Liver (tissue), 9 donors: ENCODE results near the gene TRDN. TPM values are rescaled to one million over a fixed set of nuclear protein-coding genes. Genes with fewer than 3 reads are reported as not detected.

Experiments used
- DNase-seq: peaks from one replicate; pipeline ENCODE4 v3.0.0-alpha.2; 2017; ENCODE audit warnings: low spot score
- H3K27ac ChIP-seq, 2 donors: one replicate each; pipeline ENCODE4 v1.7.0; 2013; ENCODE audit warnings: inconsistent platforms in 2 of 2, low read length in 2 of 2, control low read depth in 1 of 2, low read depth in 1 of 2, mild to moderate bottlenecking in 1 of 2
- H3K27me3 ChIP-seq, 4 donors: one replicate each; pipeline versions ENCODE4 v1.6.1 to v1.7.0; 2013; ENCODE audit warnings: low read length in 3 of 4, inconsistent platforms in 1 of 4, mild to moderate bottlenecking in 1 of 4, moderate library complexity in 1 of 4; ENCODE audit not compliant: control insufficient read depth in 4 of 4, insufficient read depth in 4 of 4
- H3K36me3 ChIP-seq, 4 donors: one replicate each; pipeline versions ENCODE4 v1.6.1 to v1.7.0; 2013; ENCODE audit warnings: low read length in 3 of 4, mild to moderate bottlenecking in 3 of 4, low read depth in 1 of 4, moderate library complexity in 1 of 4; ENCODE audit not compliant: control insufficient read depth in 4 of 4, insufficient read depth in 3 of 4
- H3K4me1 ChIP-seq, 4 donors: one replicate each; pipeline versions ENCODE4 v1.6.1 to v1.7.0; 2013; ENCODE audit warnings: low read length in 3 of 4, mild to moderate bottlenecking in 3 of 4, moderate library complexity in 1 of 4; ENCODE audit not compliant: control insufficient read depth in 4 of 4, insufficient read depth in 4 of 4
- H3K4me3 ChIP-seq, 3 donors: one replicate each; pipeline versions ENCODE4 v1.6.1 to v1.7.0; 2013; ENCODE audit warnings: low read length in 3 of 3, control low read depth in 1 of 3, low read depth in 1 of 3, mild to moderate bottlenecking in 1 of 3
- H3K9ac ChIP-seq, 2 donors: one replicate each; pipeline ENCODE4 v1.7.0; 2013; ENCODE audit warnings: low read length in 2 of 2, mild to moderate bottlenecking in 2 of 2, moderate library complexity in 2 of 2, control low read depth in 1 of 2, low read depth in 1 of 2
- H3K9me3 ChIP-seq, 4 donors: one replicate each; pipeline versions ENCODE4 v1.6.1 to v1.7.0; 2013; ENCODE audit warnings: low read length in 3 of 4; ENCODE audit not compliant: control insufficient read depth in 4 of 4
- EGR1 ChIP-seq, 2 donors: IDR thresholded peaks; 2 replicates each; pipeline ENCODE4 v1.6.1; 2016 to 2018; ENCODE audit warnings: antibody characterized with exemption in 2 of 2, low read depth in 2 of 2
- FOXA1 ChIP-seq: IDR thresholded peaks from 2 replicates; pipeline ENCODE4 v1.6.1; 2016; ENCODE audit warnings: antibody characterized with exemption
- FOXA2 ChIP-seq: IDR thresholded peaks from 2 replicates; pipeline ENCODE4 v1.6.1; 2016; ENCODE audit warnings: antibody characterized with exemption
- GABPA ChIP-seq, 2 donors: IDR thresholded peaks in 1 of 2; conservative IDR thresholded peaks in 1 of 2; 2 replicates each; pipeline ENCODE4 v1.6.1; 2016; ENCODE audit warnings: antibody characterized with exemption in 2 of 2, mild to moderate bottlenecking in 1 of 2, moderate library complexity in 1 of 2
- HNF4A ChIP-seq, 2 donors: conservative IDR thresholded peaks; 2 replicates each; pipeline ENCODE4 v1.6.1; 2016; ENCODE audit warnings: antibody characterized with exemption in 2 of 2, mild to moderate bottlenecking in 2 of 2
- HNF4G ChIP-seq: IDR thresholded peaks from 2 replicates; pipeline ENCODE4 v1.6.1; 2016; ENCODE audit warnings: antibody characterized with exemption
- JUND ChIP-seq, 2 donors: IDR thresholded peaks; 2 replicates each; pipeline ENCODE4 v1.6.1; 2016; ENCODE audit warnings: antibody characterized with exemption in 2 of 2
- NR2F2 ChIP-seq: IDR thresholded peaks from 2 replicates; pipeline ENCODE4 v1.6.1; 2016; ENCODE audit warnings: antibody characterized with exemption
- RAD21 ChIP-seq, 2 donors: IDR thresholded peaks; 2 replicates each; pipeline ENCODE4 v1.6.1; 2016; ENCODE audit warnings: antibody characterized with exemption in 2 of 2, mild to moderate bottlenecking in 2 of 2
- RXRA ChIP-seq, 2 donors: IDR thresholded peaks; 2 replicates each; pipeline ENCODE4 v1.6.1; 2017 to 2018; ENCODE audit warnings: antibody characterized with exemption in 2 of 2, mild to moderate bottlenecking in 1 of 2
- SP1 ChIP-seq: IDR thresholded peaks from 2 replicates; pipeline ENCODE4 v1.6.1; 2018; ENCODE audit warnings: antibody characterized with exemption, mild to moderate bottlenecking
- TAF1 ChIP-seq: conservative IDR thresholded peaks from 2 replicates; pipeline ENCODE4 v1.6.1; 2016; ENCODE audit warnings: antibody characterized with exemption, mild to moderate bottlenecking
- YY1 ChIP-seq: IDR thresholded peaks from 2 replicates; pipeline ENCODE4 v1.6.1; 2016; ENCODE audit warnings: antibody characterized with exemption, mild to moderate bottlenecking
- WGBS: extraction: QIAGEN DNeasy Blood & Tissue Kit; methylation state at CpG from one replicate; pipeline ENCODE4 v1.1.7; 2013; 5-methylcytosine and 5-hydroxymethylcytosine counted together
- polyA plus RNA-seq, 2 donors: library from polyadenylated mRNA; stranded (reverse) in 1 of 2; unstranded in 1 of 2; fragments of 200-250 nt in 1 of 2; fragments of >200 nt in 1 of 2; fragmentation: Nextera tagmentation in 1 of 2; extraction: Ambion mirVana in 1 of 2; gene quantifications; one replicate each; pipeline versions ENCODE4 v1.2.1 to v1.2.3, GENCODE V29; 2013 to 2015
- total RNA-seq, 2 donors: library from RNA; depleted of rRNA; stranded (reverse); fragments of >200 nt; gene quantifications; one replicate each; pipeline ENCODE4 v1.2.3, GENCODE V29; 2014
- TF ChIP-seq, protein P1 (sequence below): IDR thresholded peaks from 2 replicates; pipeline ENCODE4 v1.6.1; 2016; ENCODE audit warnings: antibody characterized with exemption
- TF ChIP-seq, protein P2 (sequence below): IDR thresholded peaks from 2 replicates; pipeline ENCODE4 v1.6.1; 2016; ENCODE audit warnings: antibody characterized with exemption
- TF ChIP-seq, protein P3 (sequence below): IDR thresholded peaks from 2 replicates; pipeline ENCODE4 v1.6.1; 2016; ENCODE audit warnings: antibody characterized with exemption
- TF ChIP-seq, protein P4 (sequence below): IDR thresholded peaks from 2 replicates; pipeline ENCODE4 v1.6.1; 2016; ENCODE audit warnings: antibody characterized with exemption, mild to moderate bottlenecking
- donor health status: healthy.
- donor health status: healthy.
- donor health status: healthy.
- donor health status: healthy.
- donor health status: healthy.

TRDN gene, protein sequence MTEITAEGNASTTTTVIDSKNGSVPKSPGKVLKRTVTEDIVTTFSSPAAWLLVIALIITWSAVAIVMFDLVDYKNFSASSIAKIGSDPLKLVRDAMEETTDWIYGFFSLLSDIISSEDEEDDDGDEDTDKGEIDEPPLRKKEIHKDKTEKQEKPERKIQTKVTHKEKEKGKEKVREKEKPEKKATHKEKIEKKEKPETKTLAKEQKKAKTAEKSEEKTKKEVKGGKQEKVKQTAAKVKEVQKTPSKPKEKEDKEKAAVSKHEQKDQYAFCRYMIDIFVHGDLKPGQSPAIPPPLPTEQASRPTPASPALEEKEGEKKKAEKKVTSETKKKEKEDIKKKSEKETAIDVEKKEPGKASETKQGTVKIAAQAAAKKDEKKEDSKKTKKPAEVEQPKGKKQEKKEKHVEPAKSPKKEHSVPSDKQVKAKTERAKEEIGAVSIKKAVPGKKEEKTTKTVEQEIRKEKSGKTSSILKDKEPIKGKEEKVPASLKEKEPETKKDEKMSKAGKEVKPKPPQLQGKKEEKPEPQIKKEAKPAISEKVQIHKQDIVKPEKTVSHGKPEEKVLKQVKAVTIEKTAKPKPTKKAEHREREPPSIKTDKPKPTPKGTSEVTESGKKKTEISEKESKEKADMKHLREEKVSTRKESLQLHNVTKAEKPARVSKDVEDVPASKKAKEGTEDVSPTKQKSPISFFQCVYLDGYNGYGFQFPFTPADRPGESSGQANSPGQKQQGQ
- total RNA-seq (under 1 TPM; 0.08 to 0.79 TPM), polyA plus RNA-seq (not detected)

DNA sequence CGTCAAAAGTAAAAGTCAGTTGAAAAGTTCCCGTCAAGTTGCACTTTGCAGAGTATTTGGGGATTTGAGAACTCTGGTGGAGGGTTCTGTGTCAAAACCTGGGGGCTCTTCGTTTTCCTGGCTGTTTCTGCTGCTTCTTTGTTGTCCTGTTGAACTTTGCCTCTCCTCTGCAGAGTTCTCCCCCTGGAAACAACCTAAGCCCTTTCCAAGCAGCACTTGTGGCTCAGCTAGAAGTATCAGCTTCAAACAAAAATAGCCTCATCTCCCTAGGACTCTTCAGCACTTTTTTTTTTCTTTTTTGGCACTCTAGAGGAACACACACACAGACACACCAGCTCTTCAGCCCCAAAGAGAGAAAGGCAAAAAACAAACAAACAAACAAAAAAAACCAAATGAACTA lies at the start of gene TRDN:
TSS of gene TRDN (minus strand) at position 169 of the 400 bp plus-strand sequence. CDS start 175 bp downstream, outside the sequence.
- no peaks in the 10 kb centered on the region for H3K4me1 ChIP-seq
- H3K4me3 ChIP-seq: no peak within 1 kb of the TSS
- no peaks in the 10 kb centered on the region for H3K9me3 ChIP-seq
- TF ChIP-seq, protein P1, sequence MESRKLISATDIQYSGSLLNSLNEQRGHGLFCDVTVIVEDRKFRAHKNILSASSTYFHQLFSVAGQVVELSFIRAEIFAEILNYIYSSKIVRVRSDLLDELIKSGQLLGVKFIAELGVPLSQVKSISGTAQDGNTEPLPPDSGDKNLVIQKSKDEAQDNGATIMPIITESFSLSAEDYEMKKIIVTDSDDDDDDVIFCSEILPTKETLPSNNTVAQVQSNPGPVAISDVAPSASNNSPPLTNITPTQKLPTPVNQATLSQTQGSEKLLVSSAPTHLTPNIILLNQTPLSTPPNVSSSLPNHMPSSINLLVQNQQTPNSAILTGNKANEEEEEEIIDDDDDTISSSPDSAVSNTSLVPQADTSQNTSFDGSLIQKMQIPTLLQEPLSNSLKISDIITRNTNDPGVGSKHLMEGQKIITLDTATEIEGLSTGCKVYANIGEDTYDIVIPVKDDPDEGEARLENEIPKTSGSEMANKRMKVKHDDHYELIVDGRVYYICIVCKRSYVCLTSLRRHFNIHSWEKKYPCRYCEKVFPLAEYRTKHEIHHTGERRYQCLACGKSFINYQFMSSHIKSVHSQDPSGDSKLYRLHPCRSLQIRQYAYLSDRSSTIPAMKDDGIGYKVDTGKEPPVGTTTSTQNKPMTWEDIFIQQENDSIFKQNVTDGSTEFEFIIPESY: no peak
- TF ChIP-seq YY1 (no peak), HNF4A (conservative IDR thresholded peaks at IDR 0.05) (no peak), TAF1 (no peak), EGR1 (IDR thresholded peaks at IDR 0.05; ENCODE audit: low read depth in 2 of 2) (no peak), HNF4G (no peak), RXRA (IDR thresholded peaks at IDR 0.05) (no peak), SP1 (no peak), FOXA2 (no peak), FOXA1 (no peak), NR2F2 (no peak), JUND (IDR thresholded peaks at IDR 0.05) (no peak), RAD21 (IDR thresholded peaks at IDR 0.05) (no peak), GABPA (IDR thresholded peaks at IDR 0.05 in 1 of 2, conservative IDR thresholded peaks at IDR 0.05 in 1 of 2) (no peak)
- TF ChIP-seq, protein P2, sequence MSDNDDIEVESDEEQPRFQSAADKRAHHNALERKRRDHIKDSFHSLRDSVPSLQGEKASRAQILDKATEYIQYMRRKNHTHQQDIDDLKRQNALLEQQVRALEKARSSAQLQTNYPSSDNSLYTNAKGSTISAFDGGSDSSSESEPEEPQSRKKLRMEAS: no peak
- TF ChIP-seq, protein P3, sequence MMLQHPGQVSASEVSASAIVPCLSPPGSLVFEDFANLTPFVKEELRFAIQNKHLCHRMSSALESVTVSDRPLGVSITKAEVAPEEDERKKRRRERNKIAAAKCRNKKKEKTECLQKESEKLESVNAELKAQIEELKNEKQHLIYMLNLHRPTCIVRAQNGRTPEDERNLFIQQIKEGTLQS: no peak
- TF ChIP-seq, protein P4, sequence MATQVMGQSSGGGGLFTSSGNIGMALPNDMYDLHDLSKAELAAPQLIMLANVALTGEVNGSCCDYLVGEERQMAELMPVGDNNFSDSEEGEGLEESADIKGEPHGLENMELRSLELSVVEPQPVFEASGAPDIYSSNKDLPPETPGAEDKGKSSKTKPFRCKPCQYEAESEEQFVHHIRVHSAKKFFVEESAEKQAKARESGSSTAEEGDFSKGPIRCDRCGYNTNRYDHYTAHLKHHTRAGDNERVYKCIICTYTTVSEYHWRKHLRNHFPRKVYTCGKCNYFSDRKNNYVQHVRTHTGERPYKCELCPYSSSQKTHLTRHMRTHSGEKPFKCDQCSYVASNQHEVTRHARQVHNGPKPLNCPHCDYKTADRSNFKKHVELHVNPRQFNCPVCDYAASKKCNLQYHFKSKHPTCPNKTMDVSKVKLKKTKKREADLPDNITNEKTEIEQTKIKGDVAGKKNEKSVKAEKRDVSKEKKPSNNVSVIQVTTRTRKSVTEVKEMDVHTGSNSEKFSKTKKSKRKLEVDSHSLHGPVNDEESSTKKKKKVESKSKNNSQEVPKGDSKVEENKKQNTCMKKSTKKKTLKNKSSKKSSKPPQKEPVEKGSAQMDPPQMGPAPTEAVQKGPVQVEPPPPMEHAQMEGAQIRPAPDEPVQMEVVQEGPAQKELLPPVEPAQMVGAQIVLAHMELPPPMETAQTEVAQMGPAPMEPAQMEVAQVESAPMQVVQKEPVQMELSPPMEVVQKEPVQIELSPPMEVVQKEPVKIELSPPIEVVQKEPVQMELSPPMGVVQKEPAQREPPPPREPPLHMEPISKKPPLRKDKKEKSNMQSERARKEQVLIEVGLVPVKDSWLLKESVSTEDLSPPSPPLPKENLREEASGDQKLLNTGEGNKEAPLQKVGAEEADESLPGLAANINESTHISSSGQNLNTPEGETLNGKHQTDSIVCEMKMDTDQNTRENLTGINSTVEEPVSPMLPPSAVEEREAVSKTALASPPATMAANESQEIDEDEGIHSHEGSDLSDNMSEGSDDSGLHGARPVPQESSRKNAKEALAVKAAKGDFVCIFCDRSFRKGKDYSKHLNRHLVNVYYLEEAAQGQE: no peak
- H3K9ac ChIP-seq: no peak within 1 kb of the TSS
- no peaks in the 10 kb centered on the region for H3K36me3 ChIP-seq
- H3K27me3 ChIP-seq: peaks cover 0 to 5% (median 0%) of the 10 kb centered on the region in 4 donors
- DNase-seq: no peak
- H3K27ac ChIP-seq: no peak within 1 kb of the TSS
- 35% methylated on average over 3 of the region's 3 CpGs for WGBS
